GM18861 (cell line): ENCODE data around the gene STIM2.

ENCODE experiments used
- ATAC-seq: cut with Tn5 transposase; IDR thresholded peaks from one replicate; pipeline ENCODE4 v1.9.1; 2021; ENCODE audit not compliant: unreplicated experiment

STIM2 gene

DNA sequence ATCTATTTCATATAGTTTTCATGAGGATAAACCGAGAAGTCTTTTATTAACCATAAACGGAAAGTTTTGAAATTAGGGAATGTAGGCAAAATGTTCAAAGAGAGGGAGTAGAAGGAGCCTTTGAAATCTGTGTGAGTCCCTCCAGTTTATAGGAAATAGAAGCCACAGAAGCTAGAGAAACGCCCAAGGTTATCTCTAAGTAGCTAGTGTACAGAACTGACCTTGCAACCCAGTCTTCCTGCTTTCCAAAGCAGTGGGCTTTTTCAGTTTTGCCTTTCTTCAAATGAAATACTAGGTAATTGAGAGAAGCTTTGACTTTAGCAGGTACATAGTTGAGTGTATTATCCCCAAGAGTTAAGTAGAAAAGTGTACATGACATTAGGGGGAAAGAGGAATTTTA is 39.4 kb downstream of the STIM2 start:
- no peak for ATAC-seq

DNA sequence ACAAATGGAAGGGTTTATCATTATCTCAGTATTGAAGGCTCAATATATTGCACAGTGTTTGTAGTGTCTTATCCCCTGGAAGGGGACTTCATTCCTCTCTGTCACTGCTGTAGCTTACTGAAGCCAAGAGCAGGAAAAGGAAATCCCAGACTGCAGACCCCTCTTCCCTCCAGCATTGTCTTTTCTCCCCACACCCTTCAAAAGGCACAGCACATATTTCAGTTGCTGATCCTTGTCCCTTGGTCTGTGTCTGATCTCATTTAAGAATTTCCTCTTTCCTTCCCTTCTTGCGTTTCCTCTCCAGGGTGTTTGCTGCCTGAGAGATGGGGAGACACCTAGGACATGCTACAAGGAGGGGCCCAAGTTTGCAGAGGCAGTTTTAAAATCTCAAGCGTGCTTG is 40.1 kb downstream of the STIM2 start:
- no peak for ATAC-seq

DNA sequence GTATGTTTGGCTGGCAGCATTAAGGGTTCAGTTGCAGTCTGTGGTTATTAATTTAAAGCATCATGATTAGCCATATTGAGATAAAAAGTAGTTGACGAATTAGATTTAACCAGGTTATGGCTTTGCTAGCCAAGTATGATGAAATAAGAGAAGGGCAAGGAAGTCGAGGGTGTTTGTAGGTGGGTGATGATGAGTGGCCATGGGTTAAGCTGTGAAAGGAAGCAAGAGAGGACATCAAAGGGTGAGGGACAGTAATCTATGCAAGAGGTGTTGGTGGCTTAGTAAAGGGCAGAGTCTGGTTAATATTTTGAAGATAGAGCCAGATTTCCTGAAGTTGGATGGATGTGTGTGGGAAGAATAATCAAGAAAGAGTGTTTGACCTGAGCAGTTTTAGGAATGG is 44.5 kb downstream of the STIM2 start:
- ATAC-seq, result no peak

DNA sequence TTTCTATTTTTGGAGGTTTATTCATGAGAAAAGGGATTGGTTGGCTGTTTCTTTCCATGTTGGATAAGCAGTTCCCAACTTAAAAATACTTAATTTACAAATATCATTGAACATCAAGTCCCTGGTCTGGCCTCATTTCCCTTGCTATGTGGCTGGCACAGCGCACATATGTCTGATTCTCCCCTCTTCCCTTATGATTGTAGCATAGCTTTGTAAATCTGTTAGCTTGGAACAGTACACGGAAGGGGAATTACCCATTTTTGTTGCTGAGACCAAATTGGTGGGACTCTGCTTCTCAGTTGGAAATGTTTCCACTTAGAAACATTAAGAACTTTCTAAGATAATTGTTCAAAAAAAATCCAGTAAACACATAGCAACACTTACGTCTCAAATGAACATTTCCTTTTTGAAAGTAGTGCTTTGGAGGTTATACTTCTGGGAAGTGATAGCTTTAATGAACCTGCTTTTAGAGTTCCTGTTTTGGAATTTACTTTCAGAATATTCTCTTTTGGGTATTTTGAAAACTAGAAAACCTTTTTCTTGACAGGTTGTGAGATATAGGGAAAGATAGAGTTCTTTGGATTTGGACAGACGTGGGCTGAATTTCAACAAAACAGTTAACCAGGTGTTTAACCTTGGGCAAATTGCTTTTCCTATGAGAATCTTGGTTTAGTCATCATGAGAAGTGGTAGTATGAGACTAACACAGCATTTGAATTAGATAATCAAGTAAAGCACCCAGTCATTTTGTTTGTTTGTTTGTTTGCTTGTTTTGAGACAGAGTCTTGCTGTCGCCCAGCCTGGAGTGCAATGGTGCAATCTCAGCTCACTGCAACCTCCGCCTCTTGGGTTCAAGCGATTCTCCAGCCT is 47.3 kb downstream of the STIM2 start:
- ATAC-seq, result no peak

DNA sequence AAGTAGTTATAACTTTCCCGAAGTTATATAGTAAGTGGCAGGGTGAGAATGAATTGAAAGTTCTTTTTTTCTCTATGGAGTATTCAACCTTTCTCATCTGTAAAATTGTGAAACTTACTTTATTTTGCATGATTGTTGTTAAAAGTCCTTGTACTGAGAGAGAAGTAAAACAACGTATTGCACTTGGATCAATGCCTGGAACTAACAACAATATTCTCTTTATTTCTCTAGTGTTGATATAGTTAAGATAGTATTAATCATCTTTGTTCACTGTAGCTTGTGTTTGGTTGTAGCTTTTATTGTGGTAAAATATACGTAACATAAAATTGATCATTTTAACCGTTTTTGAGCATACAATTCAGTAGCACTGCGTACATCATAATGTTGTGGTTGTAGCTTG is 48.7 kb downstream of the STIM2 start:
- ATAC-seq, result no peak

DNA sequence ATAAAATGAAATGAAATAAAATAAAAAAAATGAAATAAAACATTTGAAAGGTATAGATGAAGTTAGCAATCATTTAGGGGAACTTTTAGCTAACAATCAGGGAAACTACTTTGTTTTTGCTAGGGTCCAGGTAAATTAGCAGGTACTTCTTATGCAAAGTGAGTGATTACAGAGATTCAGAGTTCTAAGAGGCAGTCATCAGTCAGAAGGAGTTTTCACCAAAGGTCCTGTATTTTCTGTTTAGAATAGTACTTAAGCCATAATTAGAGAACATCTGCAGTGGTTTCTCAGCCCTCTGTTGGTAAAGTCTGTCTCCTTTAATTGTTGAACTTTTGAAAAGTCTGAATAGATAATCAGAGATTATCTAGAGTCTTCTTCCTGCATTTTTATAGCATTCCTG is 50.6 kb downstream of the STIM2 start:
- ATAC-seq, result no peak

DNA sequence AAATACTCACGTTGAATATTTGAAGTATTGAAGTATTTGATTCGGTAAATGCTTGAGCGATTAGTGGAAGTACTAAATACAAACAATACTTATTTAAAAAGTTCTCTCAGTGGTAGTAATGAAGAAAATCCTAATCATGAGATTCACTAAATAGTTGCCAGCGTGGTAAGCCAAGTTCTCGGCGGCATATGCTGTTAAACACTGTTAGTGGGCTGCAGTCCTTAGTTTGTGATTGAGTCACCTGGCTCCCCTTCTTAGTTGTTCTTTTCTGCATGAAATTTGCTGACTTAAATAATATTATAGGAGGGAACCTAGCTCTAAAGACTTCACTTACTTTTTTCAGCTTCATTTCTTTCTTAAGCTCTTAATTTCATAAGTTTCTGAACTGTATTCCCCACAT is 51.4 kb downstream of the STIM2 start:
- ATAC-seq, result no peak

DNA sequence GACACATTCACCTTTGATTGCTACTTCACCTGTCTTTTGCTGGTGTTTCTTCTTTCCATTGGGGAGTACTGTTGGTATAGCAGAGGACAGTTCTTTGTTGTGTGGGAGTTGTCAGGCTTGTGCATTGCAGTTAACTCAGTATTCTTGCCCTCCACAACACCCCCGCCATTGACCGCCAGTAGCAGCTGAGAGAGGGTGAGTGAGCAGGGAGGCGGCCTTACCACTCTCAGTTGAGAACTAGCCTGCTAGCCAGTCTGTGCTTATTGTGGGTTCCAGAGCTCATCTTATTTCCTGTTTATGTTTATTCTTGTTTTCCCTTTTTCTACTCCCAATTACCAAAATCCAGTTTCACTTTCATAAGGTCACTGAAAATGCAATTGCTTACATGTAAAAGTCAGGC is 52.2 kb downstream of the STIM2 start:
- ATAC-seq, result no peak

DNA sequence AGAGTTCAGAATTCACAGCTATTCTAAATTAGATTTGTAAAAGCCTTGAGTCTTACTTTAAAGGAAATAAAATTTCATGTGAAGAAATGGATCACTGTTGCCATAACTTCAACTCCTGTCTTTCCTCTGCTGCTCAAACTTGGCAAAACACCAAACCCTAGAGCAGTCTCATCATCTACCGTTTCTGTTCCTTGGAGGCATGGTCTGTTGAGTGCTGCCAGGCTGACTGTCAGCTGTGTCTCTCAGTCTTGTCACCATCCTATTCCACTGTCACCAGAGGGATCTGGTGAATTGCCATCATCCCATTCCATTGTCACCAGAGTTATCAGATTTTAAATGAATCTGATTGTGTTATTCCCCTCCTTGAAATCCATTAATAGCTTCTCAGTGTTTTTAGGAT is 55.6 kb downstream of the STIM2 start:
- no peak for ATAC-seq

DNA sequence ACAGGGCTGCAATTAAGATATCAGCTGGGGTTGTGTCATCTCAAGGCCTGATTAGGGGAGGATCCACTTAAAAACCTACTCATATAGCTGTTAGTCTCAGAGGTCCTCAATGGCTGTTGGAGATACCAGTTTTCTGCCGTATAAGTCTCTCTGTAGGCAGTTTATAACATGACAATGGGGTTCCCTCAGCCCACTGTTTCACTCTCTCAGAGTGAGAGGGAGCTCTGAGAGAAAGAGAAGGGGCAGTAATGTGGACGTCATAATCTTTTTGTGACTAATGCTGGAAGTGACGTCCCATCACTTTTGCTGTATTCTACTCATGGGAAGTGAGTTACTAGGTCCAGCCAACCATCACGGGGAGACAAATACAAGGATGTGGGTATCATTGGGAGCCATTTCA is 70.3 kb downstream of the STIM2 start:
- ATAC-seq, result no peak

DNA sequence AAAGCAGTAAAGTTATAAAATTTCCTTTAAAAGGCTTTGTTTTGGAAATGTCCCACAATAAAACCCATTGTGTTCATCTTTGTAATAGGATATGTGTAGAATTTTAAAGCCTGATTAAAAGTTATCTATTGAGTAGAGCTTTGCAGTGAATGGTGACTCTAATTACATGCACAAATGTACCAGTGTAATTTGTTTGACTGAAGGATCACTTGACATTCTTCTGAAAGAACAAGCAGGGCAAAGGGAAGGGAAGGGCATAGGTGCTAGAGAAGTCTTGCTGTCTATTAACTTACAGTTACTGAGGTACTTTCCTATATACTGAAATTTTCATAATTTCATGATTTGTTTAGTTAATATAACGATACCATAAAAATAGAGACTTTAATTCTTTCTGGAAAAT is 70.8 kb downstream of the STIM2 start:
- no peak for ATAC-seq

DNA sequence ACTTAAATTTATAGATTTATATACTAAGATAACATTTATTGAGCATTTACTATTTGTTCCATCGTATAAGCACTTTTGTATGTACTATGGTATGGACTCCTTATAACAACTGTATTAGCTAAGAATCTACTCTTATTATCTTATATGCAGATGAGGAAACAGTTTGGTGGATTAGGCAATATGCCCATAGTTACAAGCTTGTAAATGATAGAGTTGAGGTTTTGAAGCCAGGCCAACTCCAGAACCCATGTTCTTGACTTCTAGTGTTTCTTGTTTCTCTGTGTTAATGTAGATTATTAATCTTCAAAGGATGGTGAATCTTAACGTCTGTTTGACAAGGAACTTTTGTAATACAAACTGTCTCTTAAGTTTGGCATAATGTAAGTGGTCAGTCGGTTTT is 71.3 kb downstream of the STIM2 start:
- no peak for ATAC-seq

DNA sequence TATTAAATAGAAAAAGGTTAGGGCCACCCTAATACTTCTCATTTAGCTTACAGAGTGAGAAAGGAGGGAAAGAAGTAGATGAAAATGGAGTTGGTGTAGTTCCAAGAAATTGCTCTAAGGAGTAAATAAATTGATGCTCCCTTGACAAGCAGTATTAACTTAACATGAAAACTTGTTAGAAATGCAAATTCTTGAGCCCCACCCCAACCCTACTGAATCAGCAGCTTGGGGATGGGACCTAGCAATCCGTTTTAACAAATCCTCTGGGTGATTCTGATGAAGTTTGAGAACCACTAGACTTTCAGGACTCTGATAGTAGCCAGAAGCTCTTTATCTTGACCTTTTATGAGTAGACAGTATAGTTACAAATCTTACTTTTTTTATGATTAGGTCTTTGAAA is 74.8 kb downstream of the STIM2 start:
- no peak for ATAC-seq

DNA sequence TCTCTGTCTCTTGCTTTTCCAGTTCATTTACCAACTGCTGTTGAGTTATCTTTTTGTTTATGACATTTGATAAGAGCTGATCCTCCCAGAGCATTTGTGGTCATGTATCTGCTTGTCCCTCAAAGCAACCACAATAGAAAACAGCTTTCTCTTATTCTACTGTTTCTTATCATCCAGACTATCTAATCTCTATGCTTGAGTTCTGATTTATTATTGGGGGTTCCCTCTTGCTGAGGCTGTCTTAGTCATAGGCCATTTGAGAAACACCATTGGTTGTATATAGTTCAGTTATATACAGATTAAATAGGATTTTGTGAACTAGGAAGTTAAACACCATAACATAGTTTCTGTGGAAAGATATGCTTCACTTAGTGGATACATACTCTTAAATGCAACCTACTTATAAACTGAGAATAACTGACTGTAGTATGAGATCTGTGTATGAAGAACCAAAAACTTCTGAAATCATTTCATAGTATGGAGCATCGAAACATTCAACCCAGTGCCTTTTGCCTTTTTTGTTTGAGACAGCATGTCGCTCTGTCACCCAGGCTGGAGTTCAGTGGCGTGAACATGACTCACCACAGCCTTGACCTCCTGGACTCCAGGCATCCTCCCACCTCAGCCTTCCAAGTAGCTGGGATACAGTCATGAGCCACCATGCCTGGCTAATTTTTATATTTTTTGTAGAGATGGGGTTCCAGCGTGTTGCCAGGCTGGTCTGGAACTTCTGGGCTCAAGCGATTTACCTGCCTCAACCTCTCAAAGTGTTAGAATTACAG is 75.8 kb downstream of the STIM2 start:
- ATAC-seq, result no peak

DNA sequence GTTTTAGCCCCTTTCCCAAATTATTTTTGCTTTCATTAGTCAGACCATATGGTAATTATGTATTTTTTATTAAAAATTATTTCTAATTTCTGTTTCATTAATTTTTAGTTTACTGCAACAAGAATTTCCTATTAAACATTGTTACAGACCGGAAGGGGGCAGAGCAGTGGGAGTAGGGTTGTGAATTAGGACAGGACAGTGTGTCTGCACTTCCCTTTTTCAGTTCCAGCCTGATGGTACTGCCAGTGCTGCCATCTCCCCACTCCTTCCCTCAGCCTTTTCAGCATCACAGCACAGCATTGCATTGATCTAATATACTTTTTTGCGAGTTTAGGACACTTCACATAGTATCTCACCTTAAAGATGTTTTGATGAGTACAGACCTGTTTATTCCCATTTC is 76.5 kb downstream of the STIM2 start:
- ATAC-seq, result no peak

DNA sequence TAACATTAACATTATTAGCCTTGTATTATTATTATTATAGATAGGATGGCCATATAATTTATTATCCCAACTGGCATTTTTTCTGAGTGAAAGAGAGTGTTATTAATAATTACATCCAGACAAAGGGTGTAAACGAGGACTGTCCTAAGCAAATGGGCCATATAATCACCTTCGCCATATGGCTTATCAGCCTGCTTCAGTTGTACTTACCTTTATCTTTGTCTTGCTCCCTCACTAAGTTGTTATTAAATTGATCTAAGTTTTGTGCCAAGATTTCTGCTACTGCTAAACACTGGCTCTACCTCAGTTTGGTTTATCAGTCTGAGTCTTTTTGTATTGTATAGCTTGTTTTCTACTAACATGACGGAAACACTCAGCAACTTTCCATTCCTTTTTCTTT is 76.9 kb downstream of the STIM2 start:
- no peak for ATAC-seq

DNA sequence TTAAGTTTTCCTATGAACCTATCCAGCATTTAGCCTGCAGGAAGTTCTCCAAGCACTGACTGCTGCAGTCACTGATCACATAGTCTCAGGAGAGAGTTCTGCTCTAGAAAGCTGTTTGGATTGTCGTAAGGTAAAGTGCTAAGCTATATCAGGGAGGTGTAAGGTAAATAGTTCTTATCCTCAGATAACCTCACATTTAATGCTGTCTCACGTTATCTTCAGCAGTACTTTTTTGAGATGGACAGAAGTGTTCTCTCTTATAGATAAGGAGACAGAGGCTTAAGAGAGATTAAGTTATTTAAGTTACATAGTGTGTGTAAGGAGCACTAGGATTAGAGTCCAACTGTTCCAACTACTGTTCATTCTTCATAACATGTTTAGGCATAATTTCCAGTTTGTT is 77.9 kb downstream of the STIM2 start:
- ATAC-seq, result no peak

DNA sequence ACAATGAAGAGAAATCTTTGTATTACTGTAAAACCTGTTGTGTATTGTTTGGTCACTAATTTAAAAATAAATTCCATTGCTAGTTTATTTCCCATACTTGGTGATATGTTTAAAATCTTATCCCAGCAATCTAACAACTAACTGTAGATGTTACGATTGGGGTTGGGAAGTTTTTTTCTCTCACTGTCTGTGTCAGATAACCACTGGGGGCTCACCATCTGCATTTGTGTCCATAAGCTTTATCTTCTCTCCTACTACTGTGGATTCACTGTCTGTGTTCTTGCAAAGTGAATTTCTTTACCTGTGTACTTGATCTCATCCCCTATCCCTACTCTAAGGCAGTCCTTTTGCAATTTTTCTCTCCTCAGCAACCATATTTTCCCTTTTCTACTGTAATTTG is 81.3 kb downstream of the STIM2 start:
- no peak for ATAC-seq

DNA sequence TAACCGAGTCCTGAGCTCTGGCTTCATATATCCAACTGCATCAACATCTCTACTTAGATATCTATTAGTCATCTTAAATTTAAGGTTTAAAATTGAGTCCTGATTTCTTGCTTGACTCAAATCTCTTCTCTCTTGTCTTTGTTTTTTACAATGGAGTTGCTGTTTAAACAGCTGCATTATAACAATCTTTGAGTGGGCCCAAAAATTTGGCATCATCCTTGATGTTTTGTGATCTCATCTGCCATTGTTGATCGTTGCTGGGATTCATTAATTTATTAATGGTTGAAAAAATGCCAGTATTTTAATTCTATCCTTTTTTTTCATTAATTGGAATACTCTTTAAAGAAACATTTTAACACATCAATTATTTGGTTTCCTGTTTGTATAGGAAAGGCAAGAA is 82.2 kb downstream of the STIM2 start:
- ATAC-seq, result no peak

DNA sequence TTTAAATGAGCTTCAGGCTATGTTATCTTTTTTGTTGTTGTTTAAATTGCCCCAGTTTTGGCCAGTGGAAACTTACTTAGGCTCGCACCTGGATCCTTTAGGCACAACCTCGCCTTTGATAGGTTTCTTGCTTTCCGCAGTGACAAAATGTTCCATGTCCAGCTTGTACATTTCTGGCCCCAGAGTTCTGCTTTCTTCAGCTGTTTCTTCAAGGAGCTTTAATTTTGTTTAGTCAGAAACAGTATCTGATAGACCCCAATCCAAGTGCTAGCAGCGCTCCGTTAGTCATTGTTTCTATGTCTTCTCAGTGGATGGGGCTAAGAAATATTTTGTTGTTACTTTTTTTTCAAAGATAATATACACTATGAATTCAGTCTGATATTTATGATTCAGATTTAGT is 82.8 kb downstream of the STIM2 start:
- ATAC-seq, result no peak

DNA sequence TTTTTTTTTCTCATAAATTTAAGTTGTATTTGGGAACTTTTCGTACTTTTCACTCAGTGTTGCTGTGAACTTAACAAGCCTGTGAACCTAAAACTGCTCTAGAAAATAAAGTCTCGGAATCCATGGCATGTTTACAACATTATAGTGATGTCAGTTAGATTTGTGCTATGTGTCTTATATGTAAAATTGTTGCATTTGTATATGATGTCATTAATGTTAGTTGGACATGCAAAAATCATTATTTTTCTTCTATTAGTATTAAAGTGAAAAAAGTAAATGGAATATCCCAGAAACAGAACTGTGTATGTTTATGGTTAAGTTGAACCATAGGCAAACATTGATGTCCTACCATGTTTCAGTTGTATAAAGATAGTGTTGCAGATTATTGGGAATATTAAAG is 85.2 kb downstream of the STIM2 start:
- no peak for ATAC-seq

DNA sequence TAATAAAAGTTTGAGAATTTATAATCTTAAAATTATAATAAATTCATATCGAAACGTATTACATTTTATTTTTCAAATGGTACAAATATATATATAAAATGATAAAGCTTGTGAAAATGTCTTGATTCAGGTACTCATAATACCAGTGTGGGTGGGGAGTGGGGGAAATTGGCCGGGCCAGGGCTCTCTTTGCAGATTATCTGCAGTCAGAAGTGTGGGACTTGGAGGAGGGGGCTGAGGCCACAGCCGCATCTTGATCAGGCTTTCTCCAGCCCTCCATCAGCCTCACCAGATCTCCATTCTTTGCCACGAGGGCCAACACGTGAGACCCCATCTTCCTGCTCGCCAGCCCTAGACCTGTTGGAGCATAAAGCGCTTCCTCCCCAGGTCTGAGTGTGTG is 86.7 kb downstream of the STIM2 start:
- no peak for ATAC-seq

DNA sequence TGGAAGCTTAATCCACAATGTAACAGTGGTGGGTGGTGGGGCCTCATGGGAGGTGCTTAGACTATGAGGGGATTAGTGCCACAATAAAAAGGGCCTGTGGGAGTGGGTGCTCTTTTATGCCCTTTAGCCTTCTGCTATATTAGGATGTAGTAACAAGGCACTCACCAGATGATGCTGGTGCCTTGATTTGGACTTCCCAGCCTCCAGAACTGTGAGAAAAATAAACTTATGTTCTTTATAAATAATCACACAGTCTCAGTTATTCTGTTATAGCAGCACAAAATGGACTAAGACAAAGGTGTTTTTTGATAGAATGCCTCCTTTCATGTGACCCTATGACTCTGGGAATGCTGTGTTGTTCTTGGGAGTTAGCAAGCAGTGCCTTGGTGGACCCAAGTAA is 89.8 kb downstream of the STIM2 start:
- ATAC-seq, result no peak
